Activated naive CD4-positive, alpha-beta T cell treated with anti-CD3 and anti-CD28 coated beads, Interleukin-2, amount 50 U/mL, for 72 hours (primary cell): ENCODE data around the gene PRDM1. TPM values are rescaled to one million over a fixed set of nuclear protein-coding genes. Genes with fewer than 3 reads are reported as not detected.
A peak's percentile ranks its signal among the peaks of the same experiment; 100 is the strongest.

Experiments used
- ATAC-seq, 2 donors: fragments of 150-1000 bp; cut with Tn5 transposase; 2 replicates each; pipeline ENCODE4 v1.10.0; 2021; ENCODE audit warnings: mild to moderate bottlenecking in 2 of 2, moderate library complexity in 2 of 2
- DNase-seq, 2 donors: peaks; one replicate each; pipeline ENCODE4 v3.0.0; 2021 to 2022; ENCODE audit warnings: low spot score in 2 of 2
- H3K27ac Mint-ChIP-seq, 2 donors: one replicate each; pipeline ENCODE4 v1.8.0; 2022; ENCODE audit warnings: mild to moderate bottlenecking in 2 of 2, mixed read lengths in 2 of 2
- H3K36me3 Mint-ChIP-seq, 2 donors: one replicate each; pipeline ENCODE4 v1.8.0; 2022; ENCODE audit warnings: mixed read lengths in 2 of 2
- H3K9me3 Mint-ChIP-seq, 2 donors: one replicate each; pipeline ENCODE4 v1.8.0; 2022; ENCODE audit warnings: mixed read lengths in 2 of 2
- total RNA-seq, 2 donors: library from RNA; stranded (reverse); gene quantifications; one replicate each; pipeline ENCODE4 v1.2.3, GENCODE V29; 2022

Gene PRDM1
- total RNA-seq, 2 donors from 2014 or later: 7.7 to 12.5 TPM

GRCh38 chr6:106119546-106119945 lies 33.4 kb downstream of the PRDM1 start:
- no peak for DNase-seq
- Mint-ChIP-seq H3K27ac (no peak overlapping the region), H3K36me3 (peaks cover 0 to 8% of the 10 kb centered on the region in 2 donors)

GRCh38 chr6:106120006-106120405 lies 33.9 kb downstream of the PRDM1 start:
- ATAC-seq (no peak), DNase-seq (no peak)
- H3K36me3 Mint-ChIP-seq: peaks cover 0 to 8% of the 10 kb centered on the region in 2 donors
- H3K27ac Mint-ChIP-seq: no peak overlapping the region
- no peaks in the 10 kb centered on the region for H3K9me3 Mint-ChIP-seq

More at GRCh38 chr6:106119546-106119945, 33.4 kb downstream of the PRDM1 start:
- no peak for ATAC-seq
- no peaks in the 10 kb centered on the region for H3K9me3 Mint-ChIP-seq

- Mint-ChIP-seq H3K9me3 (no peaks in the 10 kb centered on the region), H3K27ac (no peak overlapping the region), H3K36me3 (peaks cover 0 to 8% of the 10 kb centered on the region in 2 donors)
- no peak for DNase-seq
- ATAC-seq: no peak
Observed at GRCh38 chr6:106120406-106120805, 34.3 kb downstream of the PRDM1 start.

- no peaks in the 10 kb centered on the region for H3K9me3 Mint-ChIP-seq
- ATAC-seq (no peak), DNase-seq (no peak)
- no peak overlapping the region for H3K27ac Mint-ChIP-seq
- peaks cover 0 to 8% of the 10 kb centered on the region in 2 donors for H3K36me3 Mint-ChIP-seq
Observed at GRCh38 chr6:106122306-106122918, 36.3 kb downstream of the PRDM1 start.

- Mint-ChIP-seq H3K36me3 (peaks cover 0 to 8% of the 10 kb centered on the region in 2 donors), H3K27ac (no peak overlapping the region), H3K9me3 (no peaks in the 10 kb centered on the region)
- no peak for ATAC-seq
- DNase-seq: no peak
Observed at GRCh38 chr6:106122938-106123656, 37.0 kb downstream of the PRDM1 start.

GRCh38 chr6:106124015-106124414 lies 37.9 kb downstream of the PRDM1 start:
- Mint-ChIP-seq H3K36me3 (peaks cover 0 to 2% of the 10 kb centered on the region in 2 donors), H3K27ac (no peak overlapping the region), H3K9me3 (no peaks in the 10 kb centered on the region)
- ATAC-seq: no peak
- DNase-seq: no peak

GRCh38 chr6:106124437-106125430 lies 38.6 kb downstream of the PRDM1 start:
- no peaks in the 10 kb centered on the region for H3K36me3 Mint-ChIP-seq
- no peaks in the 10 kb centered on the region for H3K9me3 Mint-ChIP-seq
- H3K27ac Mint-ChIP-seq: no peak overlapping the region
- ATAC-seq: no peak
- DNase-seq: no peak

GRCh38 chr6:106125925-106126435 lies 39.8 kb downstream of the PRDM1 start:
- H3K27ac Mint-ChIP-seq: no peak overlapping the region
- ATAC-seq: peak; percentile 61 to 79

GRCh38 chr6:106126482-106126881 lies 40.3 kb downstream of the PRDM1 start:
- no peaks in the 10 kb centered on the region for H3K36me3 Mint-ChIP-seq
- DNase-seq (no peak), ATAC-seq (no peak)
- no peak overlapping the region for H3K27ac Mint-ChIP-seq
- no peaks in the 10 kb centered on the region for H3K9me3 Mint-ChIP-seq

More at GRCh38 chr6:106125925-106126435, 39.8 kb downstream of the PRDM1 start:
- Mint-ChIP-seq H3K9me3 (no peaks in the 10 kb centered on the region), H3K36me3 (no peaks in the 10 kb centered on the region)
- DNase-seq: no peak

GRCh38 chr6:106128981-106129781 lies 43.0 kb downstream of the PRDM1 start:
- no peaks in the 10 kb centered on the region for H3K9me3 Mint-ChIP-seq
- no peak overlapping the region for H3K27ac Mint-ChIP-seq
- ATAC-seq: no peak
- no peaks in the 10 kb centered on the region for H3K36me3 Mint-ChIP-seq
- no peak for DNase-seq

- no peak for DNase-seq
- ATAC-seq: no peak
- no peaks in the 10 kb centered on the region for H3K36me3 Mint-ChIP-seq
- no peaks in the 10 kb centered on the region for H3K9me3 Mint-ChIP-seq
- no peak overlapping the region for H3K27ac Mint-ChIP-seq
Observed at GRCh38 chr6:106132153-106132698, 46.1 kb downstream of the PRDM1 start.

- DNase-seq: no peak
- Mint-ChIP-seq H3K36me3 (no peaks in the 10 kb centered on the region), H3K27ac (no peak overlapping the region), H3K9me3 (no peaks in the 10 kb centered on the region)
- ATAC-seq: no peak
Observed at GRCh38 chr6:106133040-106133439, 46.9 kb downstream of the PRDM1 start.

GRCh38 chr6:106134087-106134770 lies 48.1 kb downstream of the PRDM1 start:
- DNase-seq (no peak), ATAC-seq (no peak)
- H3K9me3 Mint-ChIP-seq: no peaks in the 10 kb centered on the region
- H3K27ac Mint-ChIP-seq: peak overlapping the region in 1 of 2 donors; percentile 41
- H3K36me3 Mint-ChIP-seq: no peaks in the 10 kb centered on the region

- Mint-ChIP-seq H3K9me3 (no peaks in the 10 kb centered on the region), H3K36me3 (no peaks in the 10 kb centered on the region), H3K27ac (no peak overlapping the region)
- ATAC-seq (peak; percentile 55 to 93), DNase-seq (peak in 1 of 2 donors; percentile 65)
Observed at GRCh38 chr6:106134906-106135634, 48.9 kb downstream of the PRDM1 start.
